Transverse colon (tissue), 4 donors: ENCODE measurements around the gene MEDAG. TPM values are rescaled to one million over a fixed set of nuclear protein-coding genes. Genes with fewer than 3 reads are reported as not detected.

Experiments
- DNase-seq: peaks from one replicate; pipeline ENCODE4 v3.0.0-alpha.2; 2019
- H3K27ac ChIP-seq, 4 donors: fragments of 200-600 bp; sonication (generic); 2 replicates each; pipeline ENCODE4 v1.5.1; 2016 to 2018; ENCODE audit warnings: inconsistent platforms in 4 of 4
- H3K27me3 ChIP-seq: fragments of 200-600 bp; sonication (generic); 2 replicates; pipeline ENCODE4 v1.5.1; 2017; ENCODE audit warnings: inconsistent platforms
- H3K36me3 ChIP-seq, 4 donors: fragments of 200-600 bp; sonication (generic); 2 replicates each; pipeline ENCODE4 v1.5.1; 2017 to 2019; ENCODE audit warnings: inconsistent platforms in 4 of 4
- H3K4me1 ChIP-seq, 4 donors: fragments of 200-600 bp; sonication (generic); 2 replicates each; pipeline ENCODE4 v1.5.1; 2017 to 2020; ENCODE audit warnings: inconsistent platforms in 4 of 4
- H3K4me3 ChIP-seq, 4 donors: fragments of 200-600 bp; sonication (generic); 1 replicate in 1 of 4; 2 replicates in 3 of 4; pipeline versions ENCODE4 v1.5.1 to v1.6.1; 2017 to 2019; ENCODE audit warnings: inconsistent platforms in 4 of 4
- H3K9me3 ChIP-seq, 2 donors: fragments of 200-600 bp; sonication (generic); 2 replicates each; pipeline ENCODE4 v1.5.1; 2017 to 2019; ENCODE audit warnings: inconsistent platforms in 2 of 2
- EP300 ChIP-seq: sonication (generic); formaldehyde crosslinking; IDR thresholded peaks from one replicate; pipeline ENCODE4 v1.6.1; 2017; ENCODE audit warnings: antibody characterized with exemption, low read depth
- POLR2A ChIP-seq: fragments of 450-650 bp; IDR thresholded peaks from one replicate; pipeline ENCODE4 v1.6.1; 2016; ENCODE audit warnings: antibody characterized with exemption, mild to moderate bottlenecking, moderate library complexity
- POLR2AphosphoS5 ChIP-seq, 3 donors: sonication (generic); formaldehyde crosslinking; IDR thresholded peaks; one replicate each; pipeline ENCODE4 v1.6.1; 2016; ENCODE audit warnings: antibody characterized with exemption in 3 of 3
- WGBS, 2 donors: methylation state at CpG; one replicate each; pipeline ENCODE4 v1.1.5; 2018; ENCODE audit warnings: low coverage in 1 of 2; 5-methylcytosine and 5-hydroxymethylcytosine counted together
- in situ Hi-C, 4 donors: fragments of 200-750 bp; cut with MboI; loops; one replicate each; pipeline versions ENCODE4 v1.15.0 to v1.15.1; 2017; ENCODE audit warnings: low sequenced_read_pairs in 3 of 4, low pct_ligation_motif_present in 1 of 4, low pct_unique_long_range_greater_than_20kb in 1 of 4
- intact Hi-C: fragments of 100-400 bp; cut with DNase I; formaldehyde crosslinking; loops from one replicate; pipeline ENCODE4 v1.15.1; 2023; ENCODE audit warnings: low total_unique reads
- total RNA-seq, 4 donors: library from RNA; depleted of rRNA; stranded (reverse); fragments of >200 nt; gene quantifications; one replicate each; pipeline ENCODE4 v1.1.0, GENCODE V29; 2016
- TF ChIP-seq, protein P1 (sequence below), 5 experiments: fragments of 200-600 bp in 3 of 5; fragments of 450-650 bp in 2 of 5; sonication (generic) in 3 of 5; IDR thresholded peaks; 1 replicate in 2 of 5; 2 replicates in 3 of 5; pipeline ENCODE4 v1.5.1; 2016 to 2017; ENCODE audit warnings: antibody characterized with exemption in 5 of 5, inconsistent platforms in 3 of 5, mild to moderate bottlenecking in 2 of 5, moderate library complexity in 1 of 5

The MEDAG gene
- total RNA-seq, 4 donors from 2014 or later: 5.4 to 30.8 (median 10.0) TPM

DNA sequence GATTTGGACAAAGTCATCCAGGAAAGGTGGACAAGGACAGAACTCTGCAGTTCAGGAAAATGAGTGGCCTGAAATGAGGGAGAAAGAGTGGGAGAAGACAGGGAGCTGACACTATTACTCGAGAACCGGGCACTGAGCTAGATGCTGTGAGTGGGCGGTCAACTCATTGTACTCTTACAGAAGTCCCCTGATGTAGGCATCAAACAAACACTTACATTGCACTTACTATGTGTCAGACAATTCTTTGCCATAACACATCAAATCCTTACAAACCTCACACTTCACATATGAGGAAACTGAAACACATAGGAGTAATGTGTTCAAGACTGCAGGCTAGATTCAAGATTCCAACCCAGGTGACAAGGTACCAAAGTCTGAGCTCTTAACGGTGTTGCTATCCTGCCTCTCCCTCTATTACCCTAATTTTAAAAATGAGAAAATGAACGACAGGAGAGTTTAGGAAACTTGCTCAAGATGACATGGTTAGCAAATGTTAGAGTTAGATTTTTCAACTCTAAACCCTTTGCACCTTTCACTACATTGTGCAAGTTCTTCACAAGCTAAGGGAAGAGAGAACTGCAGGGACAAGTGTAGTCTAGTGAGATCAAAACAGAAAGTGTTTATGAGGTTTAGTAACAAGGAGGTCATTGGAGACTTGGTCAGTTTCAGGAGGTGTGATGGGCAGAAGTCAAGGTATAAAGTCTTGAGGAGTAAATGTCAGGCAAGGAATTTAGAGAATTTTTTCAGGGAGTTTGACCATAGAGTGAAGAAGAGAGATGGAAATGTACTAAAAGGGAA lies 4.9 kb upstream of the MEDAG start:
- Histone ChIP-seq H3K4me1 (peaks cover 0 to 4% (median 1%) of the 10 kb centered on the region in 4 donors), H3K4me3 (no peak overlapping the region), H3K27ac (no peak overlapping the region), H3K9me3 (no peaks in the 10 kb centered on the region), H3K36me3 (no peaks in the 10 kb centered on the region), H3K27me3 (peaks cover 27% of the 10 kb centered on the region)
- WGBS, 2 donors: 77 to 89% methylated on average over 4 to 5 of the region's 5 CpGs
- TF ChIP-seq POLR2AphosphoS5 (IDR thresholded peaks at IDR 0.05) (no peak), EP300 (no peak), POLR2A (no peak)
- TF ChIP-seq, protein P1, sequence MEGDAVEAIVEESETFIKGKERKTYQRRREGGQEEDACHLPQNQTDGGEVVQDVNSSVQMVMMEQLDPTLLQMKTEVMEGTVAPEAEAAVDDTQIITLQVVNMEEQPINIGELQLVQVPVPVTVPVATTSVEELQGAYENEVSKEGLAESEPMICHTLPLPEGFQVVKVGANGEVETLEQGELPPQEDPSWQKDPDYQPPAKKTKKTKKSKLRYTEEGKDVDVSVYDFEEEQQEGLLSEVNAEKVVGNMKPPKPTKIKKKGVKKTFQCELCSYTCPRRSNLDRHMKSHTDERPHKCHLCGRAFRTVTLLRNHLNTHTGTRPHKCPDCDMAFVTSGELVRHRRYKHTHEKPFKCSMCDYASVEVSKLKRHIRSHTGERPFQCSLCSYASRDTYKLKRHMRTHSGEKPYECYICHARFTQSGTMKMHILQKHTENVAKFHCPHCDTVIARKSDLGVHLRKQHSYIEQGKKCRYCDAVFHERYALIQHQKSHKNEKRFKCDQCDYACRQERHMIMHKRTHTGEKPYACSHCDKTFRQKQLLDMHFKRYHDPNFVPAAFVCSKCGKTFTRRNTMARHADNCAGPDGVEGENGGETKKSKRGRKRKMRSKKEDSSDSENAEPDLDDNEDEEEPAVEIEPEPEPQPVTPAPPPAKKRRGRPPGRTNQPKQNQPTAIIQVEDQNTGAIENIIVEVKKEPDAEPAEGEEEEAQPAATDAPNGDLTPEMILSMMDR (IDR thresholded peaks at IDR 0.05): no peak
- intact Hi-C loops: no loop called here
- no peak for DNase-seq
- in situ Hi-C loops: no loop called here

DNA sequence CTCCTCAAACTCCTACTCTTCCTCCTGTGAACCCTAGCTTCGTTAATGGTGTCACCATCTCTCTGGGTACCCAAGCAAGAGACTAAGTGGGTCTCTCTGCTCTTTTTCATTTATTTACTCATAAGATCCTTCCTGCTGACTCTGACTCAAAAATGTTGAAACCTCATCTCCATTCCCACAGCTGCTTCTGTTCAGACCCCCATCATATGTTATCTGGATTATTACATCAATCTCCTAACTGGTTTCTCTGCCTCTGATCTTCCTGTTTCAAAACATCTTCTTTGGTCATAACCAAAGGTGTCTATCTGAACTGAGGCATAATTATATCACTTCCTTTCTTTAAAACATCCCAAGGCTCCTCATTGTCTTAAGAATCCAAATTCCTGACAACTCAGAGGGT lies 2.0 kb upstream of the MEDAG start:
- WGBS, 2 donors: 81 to 88% methylated on average over 1 of the region's 1 CpG
- intact Hi-C loops: no loop called here
- DNase-seq: no peak
- TF ChIP-seq EP300: no peak
- no peak for TF ChIP-seq POLR2AphosphoS5 (IDR thresholded peaks at IDR 0.05)
- no peak for TF ChIP-seq POLR2A
- TF ChIP-seq, protein P1 (IDR thresholded peaks at IDR 0.05): no peak
- H3K36me3 ChIP-seq: no peaks in the 10 kb centered on the region
- in situ Hi-C loops: no loop called here
- peaks cover 46% of the 10 kb centered on the region for H3K27me3 ChIP-seq
- H3K9me3 ChIP-seq: no peaks in the 10 kb centered on the region
- no peak overlapping the region for H3K27ac ChIP-seq
- no peak overlapping the region for H3K4me3 ChIP-seq
- peaks cover 0 to 23% (median 4%) of the 10 kb centered on the region in 4 donors for H3K4me1 ChIP-seq

- in situ Hi-C loops (no loop called here), intact Hi-C loops (no loop called here)
- DNase-seq: no peak
- H3K27me3 ChIP-seq: peaks cover 51% of the 10 kb centered on the region
- H3K9me3 ChIP-seq: no peaks in the 10 kb centered on the region
- H3K4me3 ChIP-seq: peak overlapping the region in 3 of 4 donors; percentile 7 to 40 (median 32)
- TF ChIP-seq, protein P1 (IDR thresholded peaks at IDR 0.05): no peak
- TF ChIP-seq POLR2A: no peak
- TF ChIP-seq POLR2AphosphoS5 (IDR thresholded peaks at IDR 0.05): no peak
- no peak for TF ChIP-seq EP300
- H3K36me3 ChIP-seq: no peaks in the 10 kb centered on the region
- H3K4me1 ChIP-seq: peaks cover 0 to 23% (median 4%) of the 10 kb centered on the region in 4 donors
- peak overlapping the region; percentile 38 to 61 (median 42) for H3K27ac ChIP-seq
- 20% methylated on average over 36 of the region's 60 CpGs; no CpG with 5 or more reads in 1 of the 2 donors for WGBS, 2 donors
Measured at GRCh38 chr13:30906411-30907051, 460 bp downstream of the MEDAG start.

DNA sequence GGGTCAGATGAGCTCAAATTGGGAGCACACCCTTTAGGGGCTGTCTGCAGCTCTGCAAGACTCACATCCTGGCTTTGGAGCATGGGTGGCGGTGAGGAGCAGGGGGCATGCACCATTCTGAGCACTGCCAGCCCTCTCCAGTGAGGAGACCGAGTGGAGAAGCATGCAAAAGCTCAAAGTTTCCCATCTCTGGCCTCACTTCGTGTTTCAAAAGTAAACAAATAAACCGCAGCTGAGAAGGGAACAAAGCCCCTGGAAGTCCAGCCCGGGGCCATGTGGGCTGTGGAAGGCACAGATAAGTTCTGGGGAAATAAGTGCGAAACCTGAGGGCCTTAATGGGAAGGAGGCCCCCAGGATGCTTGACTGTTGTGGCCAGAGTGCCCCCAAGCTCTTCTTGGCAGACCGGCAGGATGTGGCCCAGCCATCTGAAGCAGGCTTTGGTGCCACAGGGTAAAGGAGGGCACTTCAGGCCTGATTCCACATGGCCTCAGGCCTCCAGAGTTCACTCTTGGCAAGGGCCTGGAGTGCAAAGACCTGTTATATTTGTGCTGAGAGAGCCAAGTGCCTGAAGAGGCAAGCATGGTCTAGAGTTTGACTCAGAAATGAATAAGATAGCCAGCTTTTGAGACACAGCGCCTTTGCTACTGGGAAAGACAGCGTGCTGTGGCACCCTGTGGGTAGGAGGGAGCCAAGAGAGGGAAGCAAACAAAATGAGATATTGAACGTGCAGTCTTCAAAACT lies 1.2 kb downstream of the MEDAG start:
- Histone ChIP-seq H3K4me3 (peak overlapping the region in 3 of 4 donors; percentile 7 to 40 (median 32)), H3K9me3 (no peaks in the 10 kb centered on the region), H3K4me1 (peaks cover 0 to 23% (median 4%) of the 10 kb centered on the region in 4 donors), H3K36me3 (no peaks in the 10 kb centered on the region), H3K27me3 (peaks cover 51% of the 10 kb centered on the region), H3K27ac (peak overlapping the region; percentile 38 to 61 (median 42))
- in situ Hi-C loops (no loop called here), intact Hi-C loops (no loop called here)
- TF ChIP-seq POLR2AphosphoS5 (IDR thresholded peaks at IDR 0.05): no peak
- no peak for DNase-seq
- 64% methylated on average over 10 of the region's 10 CpGs; no CpG with 5 or more reads in 1 of the 2 donors for WGBS, 2 donors
